22Rv1 (cell line): ENCODE results near the gene LHPP.

Source experiments
- H3K27ac ChIP-seq: fragments of 450-650 bp; 2 replicates; pipeline ENCODE4 v1.5.1; 2017
- ZFX ChIP-seq: fragments of 450-650 bp; IDR thresholded peaks from 2 replicates; pipeline ENCODE4 v1.6.1; 2017; ENCODE audit warnings: antibody characterized with exemption, borderline replicate concordance
- TF ChIP-seq, protein P1 (sequence below): fragments of 450-650 bp; IDR thresholded peaks from 2 replicates; pipeline ENCODE4 v1.5.1; 2017; ENCODE audit warnings: mild to moderate bottlenecking

Gene LHPP

DNA sequence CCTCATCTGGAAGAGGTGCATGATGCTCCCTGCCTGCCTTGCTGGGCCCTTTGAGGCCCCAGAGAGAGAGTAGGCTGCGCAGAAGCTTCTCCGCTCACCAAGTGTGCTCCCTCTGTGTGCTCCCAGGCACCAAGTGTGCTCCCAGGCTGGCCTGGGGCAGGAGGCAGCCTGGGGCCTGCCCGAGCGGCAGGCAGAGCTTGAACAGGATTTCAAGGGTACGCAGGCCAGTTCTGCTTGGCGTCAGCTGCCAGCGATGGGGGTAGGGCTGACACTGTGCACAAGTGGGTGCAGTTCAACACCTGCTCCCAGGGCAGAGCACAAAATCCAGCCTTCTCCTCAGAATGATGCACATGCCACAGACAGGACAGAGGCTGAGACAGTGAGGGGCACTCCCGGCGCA is 162.8 kb downstream of the LHPP start:
- TF ChIP-seq, protein P1, sequence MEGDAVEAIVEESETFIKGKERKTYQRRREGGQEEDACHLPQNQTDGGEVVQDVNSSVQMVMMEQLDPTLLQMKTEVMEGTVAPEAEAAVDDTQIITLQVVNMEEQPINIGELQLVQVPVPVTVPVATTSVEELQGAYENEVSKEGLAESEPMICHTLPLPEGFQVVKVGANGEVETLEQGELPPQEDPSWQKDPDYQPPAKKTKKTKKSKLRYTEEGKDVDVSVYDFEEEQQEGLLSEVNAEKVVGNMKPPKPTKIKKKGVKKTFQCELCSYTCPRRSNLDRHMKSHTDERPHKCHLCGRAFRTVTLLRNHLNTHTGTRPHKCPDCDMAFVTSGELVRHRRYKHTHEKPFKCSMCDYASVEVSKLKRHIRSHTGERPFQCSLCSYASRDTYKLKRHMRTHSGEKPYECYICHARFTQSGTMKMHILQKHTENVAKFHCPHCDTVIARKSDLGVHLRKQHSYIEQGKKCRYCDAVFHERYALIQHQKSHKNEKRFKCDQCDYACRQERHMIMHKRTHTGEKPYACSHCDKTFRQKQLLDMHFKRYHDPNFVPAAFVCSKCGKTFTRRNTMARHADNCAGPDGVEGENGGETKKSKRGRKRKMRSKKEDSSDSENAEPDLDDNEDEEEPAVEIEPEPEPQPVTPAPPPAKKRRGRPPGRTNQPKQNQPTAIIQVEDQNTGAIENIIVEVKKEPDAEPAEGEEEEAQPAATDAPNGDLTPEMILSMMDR, result no peak
- no peak for TF ChIP-seq ZFX
- H3K27ac ChIP-seq, result no peak overlapping the region

DNA sequence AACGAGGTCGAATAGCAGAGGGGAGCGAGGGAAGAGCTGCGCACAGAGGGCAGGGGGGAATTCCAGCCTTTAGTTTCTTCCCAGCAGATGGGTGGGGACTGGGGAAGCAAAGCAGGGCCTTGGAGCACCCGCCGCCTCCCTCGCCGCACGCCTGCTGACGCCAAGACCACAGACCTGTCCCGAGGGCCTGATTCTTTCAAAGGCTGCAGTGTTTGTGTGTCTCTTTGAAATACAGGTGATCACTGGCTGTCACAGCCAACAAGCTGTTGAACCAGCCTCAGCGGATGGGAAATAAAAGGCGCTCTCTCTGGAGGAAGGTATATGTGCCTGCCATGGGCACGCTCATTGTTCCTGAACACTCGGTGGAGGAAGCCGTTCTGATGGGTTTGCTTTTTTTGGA is 163.3 kb downstream of the LHPP start:
- TF ChIP-seq ZFX, result no peak
- TF ChIP-seq, protein P1, result no peak
- no peak overlapping the region for H3K27ac ChIP-seq

DNA sequence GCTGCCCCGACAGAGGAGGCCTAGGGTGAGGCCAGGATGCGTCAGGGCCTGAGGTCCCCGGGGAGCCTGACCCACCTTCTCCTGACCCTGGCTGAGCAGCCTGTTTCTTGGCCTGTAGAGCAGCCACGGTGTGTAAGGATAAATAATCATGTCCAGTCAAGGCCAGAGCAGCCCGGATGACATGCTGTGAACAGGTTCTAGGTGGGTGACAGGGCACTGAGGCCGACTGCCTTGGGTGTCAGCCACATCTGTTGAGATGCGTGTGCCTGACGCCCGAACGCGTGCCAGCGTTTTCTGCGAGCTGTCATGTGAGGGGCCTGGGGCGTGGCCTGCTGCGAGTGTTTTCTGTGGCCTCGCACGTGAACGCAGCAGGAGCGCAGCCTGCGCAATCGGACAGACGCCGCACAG is 164.2 kb downstream of the LHPP start:
- TF ChIP-seq, protein P1, result no peak
- TF ChIP-seq ZFX, result no peak
- no peak overlapping the region for H3K27ac ChIP-seq

DNA sequence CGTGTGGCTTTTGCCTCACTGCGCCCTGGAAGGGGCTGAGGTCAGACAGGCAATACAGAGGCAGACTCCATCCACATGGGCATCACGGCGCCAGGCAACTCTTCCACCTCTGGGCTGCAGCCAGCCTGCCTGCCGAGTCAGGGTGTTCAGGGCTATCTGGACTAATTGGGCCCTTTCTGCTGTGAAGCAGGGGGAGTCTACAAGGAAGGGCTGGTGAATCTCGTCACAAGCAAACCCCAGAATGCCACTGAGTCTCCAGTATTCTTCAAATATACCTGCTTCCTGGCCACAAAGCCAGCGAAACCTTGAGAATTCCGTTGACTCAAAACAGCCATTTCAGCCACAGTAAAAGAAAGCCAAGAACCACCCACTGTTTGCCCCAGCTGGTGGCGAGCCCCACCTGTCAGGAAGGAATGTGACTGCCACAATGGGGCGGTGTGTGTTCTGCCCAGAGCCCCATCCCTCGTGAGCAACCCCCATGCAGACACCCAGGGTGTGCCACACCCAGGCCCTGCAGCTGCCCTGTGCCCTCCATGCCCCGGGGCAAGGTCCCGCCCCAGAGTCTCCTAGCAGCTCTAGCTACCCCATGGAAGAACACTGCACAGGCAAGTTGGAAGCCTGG is 165.2 kb downstream of the LHPP start:
- H3K27ac ChIP-seq, result no peak overlapping the region
- no peak for TF ChIP-seq ZFX
- TF ChIP-seq, protein P1, result no peak

DNA sequence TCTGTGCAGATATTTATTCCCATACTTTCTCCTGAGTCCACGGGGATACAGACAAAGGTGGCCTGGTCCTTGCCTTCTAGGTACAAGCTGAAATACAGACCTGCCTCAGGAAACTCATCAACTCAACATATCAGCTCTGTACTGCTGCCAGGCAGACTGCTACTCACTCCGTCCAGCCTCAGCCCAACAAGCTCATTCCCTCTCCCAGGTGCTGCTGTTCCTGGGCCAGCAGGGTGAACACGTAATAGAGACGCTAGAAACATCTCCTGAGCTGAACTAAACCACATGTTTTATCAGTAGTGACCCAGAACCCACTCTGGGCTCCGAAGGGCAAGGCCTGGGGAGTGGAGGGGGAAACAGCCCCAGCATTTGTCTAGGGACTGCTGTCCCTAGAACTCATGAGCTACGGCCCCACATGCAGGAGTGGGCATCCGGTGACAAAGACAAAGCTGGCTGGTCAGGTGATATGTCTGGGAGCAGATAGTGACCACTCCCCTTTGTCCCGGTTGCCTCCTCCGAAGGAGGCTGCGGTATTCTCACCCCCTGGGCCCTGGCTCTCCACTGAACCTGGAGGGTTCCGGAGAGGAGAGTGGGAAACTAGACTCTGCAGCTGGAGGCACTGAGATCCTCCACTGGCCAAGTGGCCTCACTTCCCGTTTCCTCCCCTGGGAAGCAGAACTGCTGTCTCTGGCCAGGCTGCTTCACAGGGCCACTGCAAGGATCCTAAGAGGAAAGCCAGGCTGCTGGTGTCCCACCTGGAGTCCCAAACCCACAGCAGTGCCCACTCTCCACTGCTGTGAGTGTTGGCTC is 166.4 kb downstream of the LHPP start:
- H3K27ac ChIP-seq, result no peak overlapping the region

DNA sequence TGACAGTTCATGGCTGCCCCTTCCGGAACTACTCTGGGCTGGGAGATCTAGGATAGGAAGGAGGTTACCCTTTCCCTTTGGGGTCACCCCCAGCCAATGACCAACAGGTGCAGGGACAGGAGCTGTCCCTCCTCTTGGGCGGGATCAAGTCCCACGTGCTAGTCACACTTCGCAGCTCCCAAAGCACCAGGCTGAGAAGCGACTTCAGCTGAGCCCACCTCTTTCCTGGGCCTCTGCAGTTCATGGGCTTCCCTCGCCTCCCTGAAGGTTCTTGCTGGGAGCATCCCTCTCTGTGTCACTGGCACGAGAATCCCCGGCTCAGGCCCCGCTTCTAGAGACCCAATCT is 167.0 kb downstream of the LHPP start:
- no peak overlapping the region for H3K27ac ChIP-seq
- TF ChIP-seq ZFX, result no peak
- TF ChIP-seq, protein P1, result no peak

More for the DNA sequence above, 166.4 kb downstream of the LHPP start:
- TF ChIP-seq, protein P1, result no peak
- TF ChIP-seq ZFX, result no peak

DNA sequence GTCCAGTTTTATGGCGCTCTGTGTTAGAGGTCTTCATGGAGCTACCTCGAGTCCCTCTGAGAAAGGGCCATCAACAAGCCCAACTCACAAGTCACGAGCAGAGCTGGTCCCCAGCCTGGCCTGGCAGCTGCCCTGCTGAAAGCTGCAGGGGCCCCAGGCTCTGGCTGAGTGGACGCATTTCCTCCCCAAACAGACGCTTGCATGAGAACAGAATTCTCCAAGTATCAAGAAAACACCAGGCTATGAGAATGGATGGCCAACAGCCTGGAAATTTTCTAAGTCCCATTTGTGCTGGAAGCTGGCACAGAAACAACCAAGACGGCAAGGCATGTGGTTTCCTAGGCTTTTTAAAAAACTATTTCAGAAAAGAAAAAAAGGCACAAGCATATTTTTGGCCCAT is 167.8 kb downstream of the LHPP start:
- no peak overlapping the region for H3K27ac ChIP-seq
- TF ChIP-seq ZFX, result no peak
- TF ChIP-seq, protein P1, result no peak
